Natural killer cell (primary cell): ENCODE measurements around the gene CYTL1. TPM values are rescaled to one million over a fixed set of nuclear protein-coding genes. Genes with fewer than 3 reads are reported as not detected.

ENCODE experiments used
- ATAC-seq, 3 donors: fragments of 150-1000 bp in 2 of 3; fragments of 200-7000 bp in 1 of 3; cut with Tn5 transposase; 1 replicate in 1 of 3; 2 replicates in 2 of 3; pipeline ENCODE4 v1.10.0; 2021; ENCODE audit warnings: mild to moderate bottlenecking in 2 of 3, moderate library complexity in 2 of 3
- DNase-seq, 2 donors: peaks; one replicate each; pipeline versions ENCODE4 v3.0.0 to v3.0.0-alpha.2; 2013 to 2021; ENCODE audit warnings: mixed read lengths in 1 of 2
- H3K27ac ChIP-seq: one replicate; pipeline ENCODE4 v1.5.1; 2013; ENCODE audit warnings: mild to moderate bottlenecking, low read length
- H3K27me3 ChIP-seq: one replicate; pipeline ENCODE4 v1.6.1; 2013; ENCODE audit warnings: low read length; ENCODE audit not compliant: control insufficient read depth, insufficient read depth
- H3K36me3 ChIP-seq: one replicate; pipeline ENCODE4 v1.6.1; 2013; ENCODE audit warnings: low read length; ENCODE audit not compliant: control insufficient read depth, insufficient read depth
- H3K4me1 ChIP-seq: one replicate; pipeline ENCODE4 v1.6.1; 2013; ENCODE audit warnings: low read length; ENCODE audit not compliant: control insufficient read depth, insufficient read depth
- H3K4me3 ChIP-seq: one replicate; pipeline ENCODE4 v1.5.1; 2013; ENCODE audit warnings: low read length
- H3K9me3 ChIP-seq: one replicate; pipeline ENCODE4 v1.6.1; 2013; ENCODE audit warnings: low read length; ENCODE audit not compliant: control insufficient read depth, insufficient read depth
- H3K27ac Mint-ChIP-seq, 2 donors: one replicate each; pipeline ENCODE4 v1.8.0; 2022; ENCODE audit warnings: mild to moderate bottlenecking in 2 of 2, mixed read lengths in 2 of 2, moderate library complexity in 1 of 2
- H3K27me3 Mint-ChIP-seq, 2 donors: one replicate each; pipeline ENCODE4 v1.8.0; 2022; ENCODE audit warnings: low read depth in 2 of 2, mixed read lengths in 2 of 2
- H3K36me3 Mint-ChIP-seq: one replicate; pipeline ENCODE4 v1.8.0; 2022; ENCODE audit warnings: mixed read lengths
- H3K4me1 Mint-ChIP-seq, 2 donors: one replicate each; pipeline ENCODE4 v1.8.0; 2022; ENCODE audit warnings: mixed read lengths in 2 of 2
- H3K4me3 Mint-ChIP-seq: one replicate; pipeline ENCODE4 v1.8.0; 2022; ENCODE audit warnings: mild to moderate bottlenecking, moderate library complexity, mixed read lengths
- H3K9me3 Mint-ChIP-seq, 2 donors: one replicate each; pipeline ENCODE4 v1.8.0; 2022; ENCODE audit warnings: mixed read lengths in 2 of 2
- WGBS: methylation state at CpG from one replicate; pipeline ENCODE4 v1.1.7; 2013; ENCODE audit warnings: missing lambda C conversion rate; ENCODE audit not compliant: insufficient coverage; 5-methylcytosine and 5-hydroxymethylcytosine counted together
- intact Hi-C: fragments of 100-400 bp; cut with micrococcal nuclease; formaldehyde crosslinking; loops from one replicate; pipeline ENCODE4 v1.14.2; 2022
- total RNA-seq, 4 donors: library from RNA; stranded (reverse); fragments of 120-200 nt in 1 of 4; gene quantifications; one replicate each; pipeline versions ENCODE4 v1.2.3 to v1.2.4, GENCODE V29; 2013 to 2022
- TF ChIP-seq, protein P1 (sequence below): fragments of 200-600 bp; IDR thresholded peaks from one replicate; pipeline ENCODE4 v1.8.0; 2022; ENCODE audit warnings: antibody characterized with exemption

The CYTL1 gene
- total RNA-seq, 3 donors from 2014 or later (not counting 1 experiment from before 2014, with no cell fraction given) = 1.00 to 4.4 (median 1.9) TPM

DNA sequence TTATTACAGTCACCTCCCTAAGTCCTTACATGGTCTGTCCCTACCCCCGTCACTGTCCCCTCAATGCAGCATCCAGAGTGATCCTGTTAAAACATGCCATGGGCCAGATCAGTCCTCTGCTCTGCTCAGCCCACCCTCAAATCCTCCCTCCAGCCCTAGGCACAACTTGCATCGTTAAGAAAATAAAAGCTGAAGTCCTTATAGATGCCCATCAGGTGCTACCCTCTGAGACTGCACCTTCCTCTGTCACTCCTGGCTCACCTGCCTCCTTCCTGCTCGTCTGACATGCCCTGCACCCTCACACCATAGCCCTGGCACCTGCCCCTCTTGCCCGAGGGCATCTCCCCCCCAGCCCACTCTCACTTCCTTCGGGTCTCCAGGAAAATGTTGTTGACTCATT lies 36.2 kb upstream of the CYTL1 start:
- Mint-ChIP-seq H3K36me3 (no peaks in the 10 kb centered on the region), H3K4me3 (no peak overlapping the region), H3K9me3 (no peaks in the 10 kb centered on the region), H3K4me1 (peaks cover 8 to 18% of the 10 kb centered on the region in 2 donors), H3K27ac (no peak overlapping the region), H3K27me3 (peaks cover 25 to 28% of the 10 kb centered on the region in 2 donors)
- intact Hi-C loops = no loop called here
- ATAC-seq = no peak
- no peak for DNase-seq
- H3K27me3 ChIP-seq = no peaks in the 10 kb centered on the region
- no peaks in the 10 kb centered on the region for H3K36me3 ChIP-seq
- TF ChIP-seq, protein P1, sequence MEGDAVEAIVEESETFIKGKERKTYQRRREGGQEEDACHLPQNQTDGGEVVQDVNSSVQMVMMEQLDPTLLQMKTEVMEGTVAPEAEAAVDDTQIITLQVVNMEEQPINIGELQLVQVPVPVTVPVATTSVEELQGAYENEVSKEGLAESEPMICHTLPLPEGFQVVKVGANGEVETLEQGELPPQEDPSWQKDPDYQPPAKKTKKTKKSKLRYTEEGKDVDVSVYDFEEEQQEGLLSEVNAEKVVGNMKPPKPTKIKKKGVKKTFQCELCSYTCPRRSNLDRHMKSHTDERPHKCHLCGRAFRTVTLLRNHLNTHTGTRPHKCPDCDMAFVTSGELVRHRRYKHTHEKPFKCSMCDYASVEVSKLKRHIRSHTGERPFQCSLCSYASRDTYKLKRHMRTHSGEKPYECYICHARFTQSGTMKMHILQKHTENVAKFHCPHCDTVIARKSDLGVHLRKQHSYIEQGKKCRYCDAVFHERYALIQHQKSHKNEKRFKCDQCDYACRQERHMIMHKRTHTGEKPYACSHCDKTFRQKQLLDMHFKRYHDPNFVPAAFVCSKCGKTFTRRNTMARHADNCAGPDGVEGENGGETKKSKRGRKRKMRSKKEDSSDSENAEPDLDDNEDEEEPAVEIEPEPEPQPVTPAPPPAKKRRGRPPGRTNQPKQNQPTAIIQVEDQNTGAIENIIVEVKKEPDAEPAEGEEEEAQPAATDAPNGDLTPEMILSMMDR = no peak
- peaks cover 17% of the 10 kb centered on the region for H3K4me1 ChIP-seq
- no peak overlapping the region for H3K27ac ChIP-seq
- WGBS = 61% methylated on average over 5 of the region's 5 CpGs
- no peak overlapping the region for H3K4me3 ChIP-seq
- H3K9me3 ChIP-seq = no peaks in the 10 kb centered on the region

DNA sequence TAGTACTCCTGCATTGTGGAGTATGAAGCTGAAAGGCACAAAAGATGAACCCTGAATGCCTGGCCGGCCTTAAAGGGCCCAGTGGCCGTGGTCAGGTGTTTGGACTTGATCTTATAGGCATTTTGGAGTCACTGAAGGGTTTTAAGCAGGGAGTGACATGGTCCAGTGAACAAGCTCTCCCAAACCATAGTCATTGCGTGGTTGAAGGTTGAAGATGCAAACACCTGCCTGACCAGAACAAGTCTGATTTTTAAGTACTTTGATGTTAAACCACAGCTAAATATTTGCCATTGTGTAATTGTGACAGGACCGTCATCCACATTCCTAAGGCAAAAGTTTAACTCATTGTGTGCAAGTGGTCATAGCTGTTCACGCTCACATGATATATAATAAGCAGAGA lies 35.3 kb upstream of the CYTL1 start:
- no peak for ATAC-seq
- no peaks in the 10 kb centered on the region for H3K36me3 Mint-ChIP-seq

DNA sequence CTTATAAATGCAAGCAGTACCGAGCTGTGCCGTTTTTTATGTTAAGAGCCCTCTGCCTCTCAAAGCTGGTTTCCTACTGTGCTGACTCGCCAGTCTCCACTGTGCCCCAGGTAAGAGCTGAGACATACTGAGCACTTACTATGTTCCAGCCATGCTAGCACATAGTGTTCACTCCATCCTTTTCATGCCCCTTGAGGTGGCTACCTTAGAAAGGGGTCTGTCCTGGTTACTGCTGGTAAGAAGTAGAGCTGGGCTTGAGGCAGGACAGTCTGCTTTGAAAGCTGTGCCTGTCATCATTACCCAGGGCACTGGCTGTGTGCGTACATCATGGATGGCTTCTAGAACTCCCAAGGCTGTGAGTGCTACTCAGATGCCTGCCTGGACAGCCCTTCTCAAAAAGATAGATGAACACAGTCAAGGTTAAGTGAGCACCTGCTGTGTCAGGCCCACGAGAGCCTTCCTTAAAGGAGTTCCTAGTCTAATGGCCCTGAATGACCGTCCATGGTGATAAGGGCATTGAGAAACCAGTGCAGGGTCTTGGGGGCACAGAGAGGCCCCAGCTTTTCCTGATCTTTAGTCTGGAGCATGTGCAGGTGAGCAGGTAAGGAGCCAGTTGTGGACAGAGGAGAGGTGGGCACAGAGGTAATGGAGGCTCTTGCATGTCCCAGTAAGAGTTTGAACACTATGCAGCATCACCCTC lies 33.6 kb upstream of the CYTL1 start:
- peaks cover 31 to 34% of the 10 kb centered on the region in 2 donors for H3K27me3 Mint-ChIP-seq
- Histone ChIP-seq H3K9me3 (no peaks in the 10 kb centered on the region), H3K36me3 (no peaks in the 10 kb centered on the region), H3K27ac (no peak overlapping the region), H3K4me3 (no peak overlapping the region), H3K4me1 (peaks cover 19% of the 10 kb centered on the region), H3K27me3 (no peaks in the 10 kb centered on the region)
- WGBS = 64% methylated on average over 6 of the region's 6 CpGs
- H3K4me3 Mint-ChIP-seq = peak overlapping the region; percentile 87
- intact Hi-C loops = no loop called here
- TF ChIP-seq, protein P1 = no peak
- H3K4me1 Mint-ChIP-seq = peaks cover 11 to 21% of the 10 kb centered on the region in 2 donors
- DNase-seq (no peak), ATAC-seq (no peak)
- no peaks in the 10 kb centered on the region for H3K36me3 Mint-ChIP-seq
- H3K9me3 Mint-ChIP-seq = no peaks in the 10 kb centered on the region
- H3K27ac Mint-ChIP-seq = no peak overlapping the region

More for the DNA sequence above, 35.3 kb upstream of the CYTL1 start:
- Mint-ChIP-seq H3K9me3 (no peaks in the 10 kb centered on the region), H3K4me3 (no peak overlapping the region), H3K4me1 (peaks cover 11 to 21% of the 10 kb centered on the region in 2 donors), H3K27ac (no peak overlapping the region), H3K27me3 (peaks cover 29% of the 10 kb centered on the region in 2 donors)
- no peak overlapping the region for H3K4me3 ChIP-seq
- no peak for DNase-seq
- no peak overlapping the region for H3K27ac ChIP-seq
- no peaks in the 10 kb centered on the region for H3K36me3 ChIP-seq
- 79% methylated on average over 5 of the region's 5 CpGs for WGBS
- intact Hi-C loops = no loop called here
- H3K27me3 ChIP-seq = no peaks in the 10 kb centered on the region
- H3K9me3 ChIP-seq = no peaks in the 10 kb centered on the region
- peaks cover 19% of the 10 kb centered on the region for H3K4me1 ChIP-seq
- TF ChIP-seq, protein P1 = no peak
